Measurements from ENCODE around the gene C5orf22. TPM values are rescaled to one million over a fixed set of nuclear protein-coding genes. Genes with fewer than 3 reads are reported as not detected.

The C5orf22 gene
- total and polyA plus RNA-seq, 10 of the 15 experiments (the other 5 are each of a cell fraction or from before 2014, with no cell fraction given): 10.5 to 35.5 (median 24.0) TPM

GRCh38 chr5:31553863-31554262 lies 21.8 kb downstream of the C5orf22 start (continued):
- no peak for TF ChIP-seq SKIL (IDR thresholded peaks at IDR 0.05; ENCODE audit: low read depth, poor library complexity, severe bottlenecking)
- TF ChIP-seq CEBPZ (IDR thresholded peaks at IDR 0.05; ENCODE audit: low read depth, low read length): no peak
- no peak for TF ChIP-seq NR2C1 (IDR thresholded peaks at IDR 0.05)
- no peak for TF ChIP-seq PAX8 (IDR thresholded peaks at IDR 0.05)

GRCh38 chr5:31554552-31554951 lies 22.5 kb downstream of the C5orf22 start:
- TF ChIP-seq DPF2 (IDR thresholded peaks at IDR 0.05): no peak
- no peak for TF ChIP-seq MTA2 (IDR thresholded peaks at IDR 0.05; ENCODE audit: low read depth)
- no peak for TF ChIP-seq SMAD5 (IDR thresholded peaks at IDR 0.05; ENCODE audit: low read depth)
- TF ChIP-seq EED (IDR thresholded peaks at IDR 0.05; ENCODE audit: low read depth): no peak
- TF ChIP-seq RUNX3 (IDR thresholded peaks at IDR 0.05; ENCODE audit: low read length): no peak
- TF ChIP-seq NR2F1 (conservative IDR thresholded peaks at IDR 0.05): no peak
- no peak for TF ChIP-seq CHD1 (IDR thresholded peaks at IDR 0.05; ENCODE audit: low read depth, low read length)
- no peak for TF ChIP-seq RELA (IDR thresholded peaks at IDR 0.05; ENCODE audit: borderline replicate concordance, partially characterized antibody)
- TF ChIP-seq POLR2AphosphoS2 (IDR thresholded peaks at IDR 0.05; ENCODE audit: low read depth, low read length): no peak
- no peak for TF ChIP-seq STAT3 (IDR thresholded peaks at IDR 0.05; ENCODE audit: low read depth, low read length)
- H3K36me3 ChIP-seq (ENCODE audit: control insufficient read depth in 2 of 2, insufficient read depth in 2 of 2, low read length in 1 of 2): peaks cover 1 to 12% of the 10 kb centered on the region in 2 experiments; a peak in 3 of 4 replicates
- H2AFZ ChIP-seq (ENCODE audit: control insufficient read depth, low read depth, low read length): no peak overlapping the region
- no peaks in the 10 kb centered on the region for H3K4me1 ChIP-seq (ENCODE audit: control insufficient read depth, insufficient read depth, low read length)
- no peak overlapping the region for H3K9ac ChIP-seq (ENCODE audit: control insufficient read depth, insufficient read depth, low read length)
- intact Hi-C loops (cut with micrococcal nuclease; ENCODE audit: unreplicated experiment): no loop called here
- ChIA-PET SMC1A (ENCODE audit: uncharacterized antibody, unreplicated experiment) (no interaction called here), POLR2A (interaction anchor here (0.6 kb wide), 1 partner anchor 773 kb away, joined by 6 read pairs; no protein-coding TSS in a partner anchor), RAD21 (ENCODE audit: unreplicated experiment) (no interaction called here), CTCF (no interaction called here)
- in situ Hi-C loops (cut with MboI): no loop called here
- no peaks in the 10 kb centered on the region for H4K20me1 ChIP-seq (ENCODE audit: control insufficient read depth, insufficient read depth)
- BruUV-seq (replicated peaks): no TSS peak
- WGBS (ENCODE audit: insufficient coverage, insufficient replicate concordance, low lambda C conversion rate, missing lambda C conversion rate): 29% methylated on average over 1 of the region's 1 CpG
- no peak overlapping the region for H3K4me3 ChIP-seq
- H3K27ac ChIP-seq (ENCODE audit: control insufficient read depth, insufficient read depth): no peak overlapping the region
- FAIRE-seq (no peak), ATAC-seq (no peak), DNase-seq (ENCODE audit: low read depth, low spot score) (no peak)
- no peaks in the 10 kb centered on the region for H3K27me3 ChIP-seq (replicated peaks in 1 of 2; ENCODE audit: control insufficient read depth in 2 of 2, insufficient read depth in 2 of 2, low read length in 1 of 2)
- H3K79me2 ChIP-seq (ENCODE audit: control insufficient read depth, insufficient read depth, low read length): no peaks in the 10 kb centered on the region
- H3K9me3 ChIP-seq (replicated peaks; ENCODE audit: control insufficient read depth, insufficient read depth, low read length): no peaks in the 10 kb centered on the region
- no peak overlapping the region for H3K4me2 ChIP-seq (ENCODE audit: control insufficient read depth, insufficient read depth)
